SU-DHL-6 (cell line): ENCODE data around the gene ITGA7.
A peak's percentile ranks its signal among the peaks of the same experiment; 100 is the strongest.

Experiments used
- H2AFZ ChIP-seq: fragments of 200-600 bp; sonication (generic); 2 replicates; pipeline ENCODE4 v1.6.1; 2014; ENCODE audit warnings: low read depth, mild to moderate bottlenecking, moderate library complexity, mixed read lengths, antibody characterized with exemption, low read length; ENCODE audit not compliant: severe bottlenecking
- H3F3A ChIP-seq: fragments of 200-600 bp; shearing (Covaris generic); 2 replicates; pipeline ENCODE4 v1.6.0; 2016; ENCODE audit warnings: antibody characterized with exemption, mild to moderate bottlenecking; ENCODE audit not compliant: insufficient read depth
- H3K27ac ChIP-seq: fragments of 200-600 bp; sonication (generic); 2 replicates; pipeline ENCODE4 v1.5.1; 2016; ENCODE audit warnings: low read depth, mild to moderate bottlenecking, low read length, moderate library complexity, mixed read lengths
- H3K27me3 ChIP-seq: fragments of 200-600 bp; sonication (generic), shearing (Covaris generic); 2 replicates; pipeline ENCODE4 v1.6.0; 2014; ENCODE audit warnings: mild to moderate bottlenecking, low read length
- H3K36me3 ChIP-seq: fragments of 200-600 bp; sonication (generic); 2 replicates; pipeline ENCODE4 v1.6.1; 2014; ENCODE audit warnings: mild to moderate bottlenecking, low read length, mixed read lengths
- H3K4me2 ChIP-seq: fragments of 300-600, 200-600 bp; shearing (Covaris generic), sonication (generic); 2 replicates; pipeline ENCODE4 v1.6.0; 2014; ENCODE audit warnings: low read length, low read depth, mild to moderate bottlenecking; ENCODE audit not compliant: poor library complexity, severe bottlenecking
- H3K4me3 ChIP-seq: fragments of 200-600 bp; sonication (generic); 2 replicates; pipeline ENCODE4 v1.5.1; 2014; ENCODE audit warnings: antibody characterized with exemption, low read length, mild to moderate bottlenecking, mixed read lengths; ENCODE audit not compliant: insufficient read depth, poor library complexity, severe bottlenecking
- H3K79me2 ChIP-seq: fragments of 200-600 bp; sonication (generic); 2 replicates; pipeline ENCODE4 v1.6.1; 2014; ENCODE audit warnings: mild to moderate bottlenecking, low read length, moderate library complexity; ENCODE audit not compliant: insufficient read depth
- H3K9ac ChIP-seq: fragments of 200-600 bp; sonication (generic); 2 replicates; pipeline ENCODE4 v1.7.0; 2014; ENCODE audit warnings: mild to moderate bottlenecking, low read length
- H3K9me2 ChIP-seq: fragments of 200-600 bp; sonication (generic); replicated peaks from 2 replicates; pipeline ENCODE4 v1.6.1; 2014; ENCODE audit warnings: low read length; ENCODE audit not compliant: insufficient read depth
- H3K9me3 ChIP-seq: fragments of 200-600 bp; sonication (generic); 2 replicates; pipeline ENCODE4 v1.6.1; 2014; ENCODE audit warnings: low read length, mixed read lengths; ENCODE audit not compliant: insufficient read depth
- H4K20me1 ChIP-seq: fragments of 200-600 bp; sonication (generic); 2 replicates; pipeline ENCODE4 v1.6.1; 2014; ENCODE audit warnings: low read depth, mild to moderate bottlenecking, antibody characterized with exemption, low read length, moderate library complexity, mixed read lengths
- EZH2phosphoT487 ChIP-seq: fragments of 200-600 bp; sonication (generic), shearing (Covaris generic); conservative IDR thresholded peaks from 2 replicates; pipeline ENCODE4 v1.6.1; 2018; ENCODE audit warnings: mild to moderate bottlenecking, antibody characterized with exemption, low read length, moderate library complexity, mixed read lengths
- TF ChIP-seq, protein P1 (sequence below): fragments of 200-600 bp; sonication (generic); IDR thresholded peaks from one replicate; pipeline ENCODE4 v1.5.1; 2017; ENCODE audit warnings: antibody characterized with exemption, mild to moderate bottlenecking, low read length, moderate library complexity; ENCODE audit not compliant: insufficient read depth, poor library complexity, severe bottlenecking

Gene ITGA7

DNA sequence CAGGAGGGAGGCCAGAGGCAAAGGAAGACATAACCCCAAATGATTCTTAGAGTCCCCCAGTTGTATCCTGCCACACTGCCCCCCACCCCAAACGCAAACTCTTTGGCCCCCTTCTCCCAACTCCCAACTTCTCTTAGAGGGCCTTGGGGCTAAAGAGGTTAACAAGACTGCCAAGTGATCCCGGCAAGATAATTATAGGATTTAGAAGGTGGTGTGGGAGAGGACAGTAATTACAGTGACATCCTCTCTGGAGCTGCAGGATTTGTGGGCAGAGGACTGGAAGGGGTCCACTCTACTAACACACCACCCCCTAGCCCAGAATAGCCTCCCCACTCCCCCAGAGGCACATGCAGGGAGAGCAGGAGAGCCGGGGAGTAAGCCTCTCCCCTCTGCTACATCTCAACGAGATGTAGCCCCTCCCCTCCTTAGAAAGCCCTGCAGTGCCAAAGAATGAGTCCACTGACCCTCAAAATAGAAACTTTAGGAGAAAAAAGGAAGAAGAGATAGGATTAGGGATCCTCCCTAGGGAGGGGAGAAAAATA is 29.9 kb upstream of the ITGA7 start:
- Histone ChIP-seq H2AFZ (peak overlapping the region; percentile 80), H3K4me2 (peak overlapping the region; percentile 89), H3K27me3 (no peaks in the 10 kb centered on the region), H3K4me3 (peak overlapping the region; percentile 63), H3K79me2 (no peaks in the 10 kb centered on the region), H3K36me3 (no peaks in the 10 kb centered on the region), H3K9me2 (no peaks in the 10 kb centered on the region), H3K9ac (peak overlapping the region; percentile 48), H3K27ac (peak overlapping the region; percentile 23; the same call in 1 of the 2 replicates), H3F3A (peaks cover 7% of the 10 kb centered on the region), H4K20me1 (no peaks in the 10 kb centered on the region), H3K9me3 (no peaks in the 10 kb centered on the region)
- TF ChIP-seq, protein P1, sequence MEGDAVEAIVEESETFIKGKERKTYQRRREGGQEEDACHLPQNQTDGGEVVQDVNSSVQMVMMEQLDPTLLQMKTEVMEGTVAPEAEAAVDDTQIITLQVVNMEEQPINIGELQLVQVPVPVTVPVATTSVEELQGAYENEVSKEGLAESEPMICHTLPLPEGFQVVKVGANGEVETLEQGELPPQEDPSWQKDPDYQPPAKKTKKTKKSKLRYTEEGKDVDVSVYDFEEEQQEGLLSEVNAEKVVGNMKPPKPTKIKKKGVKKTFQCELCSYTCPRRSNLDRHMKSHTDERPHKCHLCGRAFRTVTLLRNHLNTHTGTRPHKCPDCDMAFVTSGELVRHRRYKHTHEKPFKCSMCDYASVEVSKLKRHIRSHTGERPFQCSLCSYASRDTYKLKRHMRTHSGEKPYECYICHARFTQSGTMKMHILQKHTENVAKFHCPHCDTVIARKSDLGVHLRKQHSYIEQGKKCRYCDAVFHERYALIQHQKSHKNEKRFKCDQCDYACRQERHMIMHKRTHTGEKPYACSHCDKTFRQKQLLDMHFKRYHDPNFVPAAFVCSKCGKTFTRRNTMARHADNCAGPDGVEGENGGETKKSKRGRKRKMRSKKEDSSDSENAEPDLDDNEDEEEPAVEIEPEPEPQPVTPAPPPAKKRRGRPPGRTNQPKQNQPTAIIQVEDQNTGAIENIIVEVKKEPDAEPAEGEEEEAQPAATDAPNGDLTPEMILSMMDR, result peak; percentile 9
- no peak for TF ChIP-seq EZH2phosphoT487

DNA sequence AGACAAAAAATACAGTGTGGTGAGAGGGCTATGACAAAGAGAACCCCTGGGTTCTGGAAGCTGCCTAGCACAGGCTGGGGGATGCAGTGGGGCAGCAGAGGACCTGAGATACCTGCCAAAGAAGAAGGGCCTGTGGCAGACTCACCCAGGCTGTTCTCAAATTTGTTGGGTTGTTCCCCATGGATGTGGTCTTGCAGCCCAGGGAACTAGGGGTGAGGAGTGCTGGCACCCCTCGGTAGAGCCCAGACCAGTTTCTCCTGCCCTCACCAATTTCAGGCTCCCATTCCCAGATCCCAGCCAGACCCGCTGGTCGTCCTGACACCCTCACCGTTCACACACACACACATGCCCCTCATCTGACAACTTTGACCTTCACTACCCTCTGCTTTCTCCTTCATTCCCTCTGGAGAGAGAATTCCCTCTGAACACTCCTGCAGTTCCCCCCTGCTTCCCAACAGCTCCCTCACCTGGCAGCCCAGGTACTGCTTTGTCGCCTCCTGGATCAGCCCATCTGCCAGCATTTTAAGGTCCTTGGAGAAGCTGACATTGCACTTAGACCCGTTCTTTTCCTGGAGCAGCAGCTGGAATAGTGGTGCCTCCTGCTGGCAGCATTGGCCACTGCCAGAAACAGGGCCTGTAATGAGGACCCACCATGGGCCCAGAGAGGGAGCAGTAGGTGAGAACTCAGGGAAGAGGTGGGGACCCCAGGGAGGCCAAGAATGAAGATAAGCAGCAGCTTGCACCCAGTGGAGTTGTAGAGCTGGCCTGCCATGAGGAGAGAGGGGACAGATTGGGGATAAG is 29.3 kb upstream of the ITGA7 start:
- Histone ChIP-seq H3K36me3 (no peaks in the 10 kb centered on the region), H3K27me3 (no peaks in the 10 kb centered on the region), H4K20me1 (no peaks in the 10 kb centered on the region), H3F3A (peaks cover 7% of the 10 kb centered on the region), H3K4me2 (peak overlapping the region; percentile 89), H2AFZ (no peak overlapping the region), H3K4me3 (no peak overlapping the region), H3K27ac (no peak overlapping the region), H3K79me2 (no peaks in the 10 kb centered on the region), H3K9me2 (no peaks in the 10 kb centered on the region), H3K9ac (peak overlapping the region; percentile 48; the same call in 1 of the 2 replicates), H3K9me3 (no peaks in the 10 kb centered on the region)
- TF ChIP-seq, protein P1, result peak; percentile 92
- TF ChIP-seq EZH2phosphoT487, result no peak

DNA sequence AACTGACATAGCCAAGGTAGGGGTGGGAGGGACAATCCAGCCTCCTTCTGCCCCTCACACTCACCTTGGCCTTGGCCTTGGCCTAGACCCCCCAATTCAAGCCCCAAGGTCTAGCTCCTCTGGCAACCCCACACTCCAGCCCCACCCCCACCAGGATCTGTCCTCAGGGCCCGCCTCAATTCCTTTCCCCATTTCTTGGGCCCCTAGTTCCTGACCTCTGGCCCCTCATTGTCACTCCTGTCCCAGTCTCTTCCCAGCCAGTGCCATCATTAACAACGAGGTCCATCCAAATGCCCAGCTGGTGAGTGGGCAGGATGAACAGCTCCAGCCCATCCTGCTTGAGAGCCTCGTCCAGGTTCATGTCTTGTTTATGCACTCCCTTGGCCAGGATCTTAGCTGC is 28.4 kb upstream of the ITGA7 start:
- no peak overlapping the region for H2AFZ ChIP-seq
- no peaks in the 10 kb centered on the region for H3K9me3 ChIP-seq

DNA sequence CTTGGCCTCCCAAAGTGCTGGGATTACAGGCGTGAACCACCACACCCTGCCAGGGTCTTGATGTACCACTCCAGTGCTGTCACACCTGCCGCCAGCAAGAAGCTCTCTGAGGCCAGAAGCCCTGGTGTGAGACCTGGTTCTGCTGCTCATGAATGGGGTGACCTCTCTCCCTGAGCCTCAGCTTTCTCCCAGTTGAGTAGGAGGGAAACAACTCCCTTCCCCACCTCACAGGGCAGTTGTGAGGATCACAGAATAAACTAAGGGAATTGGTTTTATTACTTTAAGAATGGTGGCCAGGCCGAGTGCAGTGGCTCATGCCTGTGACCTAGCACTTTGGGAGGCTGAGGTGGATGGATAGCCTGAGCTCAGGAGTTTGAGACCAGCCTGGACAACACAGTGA is 26.9 kb upstream of the ITGA7 start:
- Histone ChIP-seq H3K9me2 (no peaks in the 10 kb centered on the region), H3K79me2 (no peaks in the 10 kb centered on the region), H2AFZ (no peak overlapping the region), H3K4me3 (no peak overlapping the region), H3F3A (peaks cover 16% of the 10 kb centered on the region), H3K27ac (no peak overlapping the region), H3K36me3 (no peaks in the 10 kb centered on the region), H3K4me2 (no peak overlapping the region), H3K9me3 (no peaks in the 10 kb centered on the region), H3K9ac (no peak overlapping the region), H3K27me3 (no peaks in the 10 kb centered on the region), H4K20me1 (no peaks in the 10 kb centered on the region)
- TF ChIP-seq, protein P1, result no peak
- TF ChIP-seq EZH2phosphoT487, result no peak

More for the DNA sequence above, 28.4 kb upstream of the ITGA7 start:
- Histone ChIP-seq H4K20me1 (no peaks in the 10 kb centered on the region), H3K4me2 (no peak overlapping the region), H3K27ac (no peak overlapping the region), H3K9ac (no peak overlapping the region), H3K36me3 (no peaks in the 10 kb centered on the region), H3K9me2 (no peaks in the 10 kb centered on the region), H3F3A (peaks cover 7% of the 10 kb centered on the region), H3K79me2 (no peaks in the 10 kb centered on the region), H3K27me3 (no peaks in the 10 kb centered on the region), H3K4me3 (no peak overlapping the region)
- TF ChIP-seq EZH2phosphoT487, result no peak
